ENCODE measurements around the gene ELK4. TPM values are rescaled to one million over a fixed set of nuclear protein-coding genes. Genes with fewer than 3 reads are reported as not detected.
A peak's percentile ranks its signal among the peaks of the same experiment; 100 is the strongest.

The ELK4 gene
- polyA plus RNA-seq, 1 donor (not counting 4 experiments of a cell fraction or from before 2014, with no cell fraction given), result 8.6 TPM

GRCh38 chr1:205680073-205680851 lies 48.5 kb upstream of the ELK4 start, which contains the start of gene SLC45A3:
Gene SLC45A3 (minus strand): TSS chr1:205680509. CDS start chr1:205664656, 15,853 bp downstream.
- peak within 1 kb of the TSS; percentile 69 for H3K9ac ChIP-seq (ENCODE audit: control insufficient read depth, extremely low read depth, insufficient read depth, low read length)
- dilution Hi-C loops (cut with MboI; ENCODE audit: extremely low pct_ligation_motif_present, low sequenced_read_pairs), result no loop called here
- peaks cover 4% of the 10 kb centered on the region for H3K79me2 ChIP-seq (ENCODE audit: control insufficient read depth, insufficient read depth, low read length)
- FAIRE-seq (no peak), DNase-seq (ENCODE audit: low read depth, low spot score) (no peak)
- H2AFZ ChIP-seq (ENCODE audit: control insufficient read depth, low read length), result peak within 1 kb of the TSS; percentile 78
- no peak within 1 kb of the TSS for H3K27ac ChIP-seq (ENCODE audit: control insufficient read depth, insufficient read depth, low read length)
- peak within 1 kb of the TSS; percentile 61 to 79 (median 73) for H3K4me3 ChIP-seq (ENCODE audit: control insufficient read depth in 2 of 3, extremely low read depth in 1 of 3, insufficient read depth in 2 of 3, low read depth in 1 of 3, low read length in 3 of 3)
- no peaks in the 10 kb centered on the region for H4K20me1 ChIP-seq (ENCODE audit: control insufficient read depth, extremely low read depth, insufficient read depth, low read length)
- peaks cover 12% of the 10 kb centered on the region for H3K4me1 ChIP-seq (ENCODE audit: control insufficient read depth, extremely low read depth, insufficient read depth, low read length)
- H3K27me3 ChIP-seq (ENCODE audit: control insufficient read depth, extremely low read depth, insufficient read depth, low read length), result no peaks in the 10 kb centered on the region
- peaks cover 0 to 2% of the 10 kb centered on the region in 2 experiments for H3K36me3 ChIP-seq (ENCODE audit: control insufficient read depth in 2 of 2, extremely low read depth in 1 of 2, insufficient read depth in 2 of 2, low read length in 2 of 2)
- TF ChIP-seq CTCF (optimal IDR thresholded peaks at IDR 0.05 in 1 of 3, IDR thresholded peaks at IDR 0.05 in 1 of 3, conservative IDR thresholded peaks at IDR 0.05 in 1 of 3; ENCODE audit: extremely low read depth in 1 of 3, insufficient read depth in 2 of 3, low read length in 3 of 3), result no peak
- TF ChIP-seq EZH2 (IDR thresholded peaks at IDR 0.05; ENCODE audit: low read length), result no peak
- no peaks in the 10 kb centered on the region for H3K9me3 ChIP-seq (ENCODE audit: control insufficient read depth, low read depth, low read length)
- H3K9me1 ChIP-seq (ENCODE audit: control insufficient read depth, extremely low read depth, insufficient read depth, low read length), result no peaks in the 10 kb centered on the region
- H3K4me2 ChIP-seq (ENCODE audit: control insufficient read depth, extremely low read depth, insufficient read depth, low read depth, low read length), result peak within 1 kb of the TSS; percentile 88

GRCh38 chr1:205678286-205679111 lies 46.7 kb upstream of the ELK4 start:
- DNase-seq (ENCODE audit: low read depth, low spot score) (no peak), FAIRE-seq (no peak)
- no peak overlapping the region for H3K4me3 ChIP-seq (ENCODE audit: control insufficient read depth in 2 of 3, extremely low read depth in 1 of 3, insufficient read depth in 2 of 3, low read depth in 1 of 3, low read length in 3 of 3)
- H3K9me1 ChIP-seq (ENCODE audit: control insufficient read depth, extremely low read depth, insufficient read depth, low read length), result no peaks in the 10 kb centered on the region
- no peak overlapping the region for H3K9ac ChIP-seq (ENCODE audit: control insufficient read depth, extremely low read depth, insufficient read depth, low read length)
- H3K36me3 ChIP-seq (ENCODE audit: control insufficient read depth in 2 of 2, extremely low read depth in 1 of 2, insufficient read depth in 2 of 2, low read length in 2 of 2), result peaks cover 0 to 2% of the 10 kb centered on the region in 2 experiments
- dilution Hi-C loops (cut with MboI; ENCODE audit: extremely low pct_ligation_motif_present, low sequenced_read_pairs), result no loop called here
- H3K27ac ChIP-seq (ENCODE audit: control insufficient read depth, insufficient read depth, low read length), result no peak overlapping the region
- H3K27me3 ChIP-seq (ENCODE audit: control insufficient read depth, extremely low read depth, insufficient read depth, low read length), result no peaks in the 10 kb centered on the region
- no peak overlapping the region for H2AFZ ChIP-seq (ENCODE audit: control insufficient read depth, low read length)
- H3K9me3 ChIP-seq (ENCODE audit: control insufficient read depth, low read depth, low read length), result no peaks in the 10 kb centered on the region
- TF ChIP-seq EZH2 (IDR thresholded peaks at IDR 0.05; ENCODE audit: low read length) (no peak), CTCF (optimal IDR thresholded peaks at IDR 0.05 in 1 of 3, IDR thresholded peaks at IDR 0.05 in 1 of 3, conservative IDR thresholded peaks at IDR 0.05 in 1 of 3; ENCODE audit: extremely low read depth in 1 of 3, insufficient read depth in 2 of 3, low read length in 3 of 3) (no peak)
- peaks cover 12% of the 10 kb centered on the region for H3K4me1 ChIP-seq (ENCODE audit: control insufficient read depth, extremely low read depth, insufficient read depth, low read length)
- H4K20me1 ChIP-seq (ENCODE audit: control insufficient read depth, extremely low read depth, insufficient read depth, low read length), result no peaks in the 10 kb centered on the region
- peak overlapping the region; percentile 88 for H3K4me2 ChIP-seq (ENCODE audit: control insufficient read depth, extremely low read depth, insufficient read depth, low read depth, low read length)
- H3K79me2 ChIP-seq (ENCODE audit: control insufficient read depth, insufficient read depth, low read length), result peaks cover 4% of the 10 kb centered on the region
